GM19351 (cell line): ENCODE data around the gene CHSY3.

Experiments
- ATAC-seq: cut with Tn5 transposase; IDR thresholded peaks from one replicate; pipeline ENCODE4 v1.9.1; 2021; ENCODE audit warnings: mild to moderate bottlenecking, moderate library complexity; ENCODE audit not compliant: unreplicated experiment

CHSY3 gene

DNA sequence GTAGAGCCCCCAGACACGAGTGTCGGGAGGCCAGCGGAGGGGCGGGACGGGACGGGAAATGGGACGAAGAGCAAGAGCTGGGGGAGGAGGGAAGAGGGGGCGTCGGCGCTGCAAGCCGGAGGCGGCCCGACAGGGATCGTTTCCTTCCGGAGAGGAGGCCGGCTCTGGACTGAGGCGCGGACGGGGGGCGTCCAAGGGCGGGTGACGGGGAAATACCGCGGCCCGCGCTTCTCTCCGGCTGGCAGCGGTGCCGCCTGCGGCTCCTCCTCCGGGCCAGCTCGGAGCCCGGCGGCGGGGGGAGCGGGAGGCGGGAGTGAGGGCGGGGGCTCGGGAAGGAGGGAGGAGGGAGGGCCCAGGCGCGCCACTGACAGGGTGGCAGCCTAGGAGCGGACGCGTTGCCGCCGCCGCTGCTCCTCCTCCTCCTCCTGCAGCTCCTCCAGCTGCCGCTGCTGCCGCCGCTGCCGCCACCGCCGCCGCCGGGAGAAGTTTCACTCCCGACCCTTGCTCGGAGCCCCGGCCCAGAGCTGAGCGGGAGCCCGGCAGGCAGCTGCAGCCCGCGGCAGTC lies at the start of gene CHSY3:
TSS of gene CHSY3 (plus strand) at position 364 of the 565 bp plus-strand sequence.
- peak; percentile 54 for ATAC-seq

DNA sequence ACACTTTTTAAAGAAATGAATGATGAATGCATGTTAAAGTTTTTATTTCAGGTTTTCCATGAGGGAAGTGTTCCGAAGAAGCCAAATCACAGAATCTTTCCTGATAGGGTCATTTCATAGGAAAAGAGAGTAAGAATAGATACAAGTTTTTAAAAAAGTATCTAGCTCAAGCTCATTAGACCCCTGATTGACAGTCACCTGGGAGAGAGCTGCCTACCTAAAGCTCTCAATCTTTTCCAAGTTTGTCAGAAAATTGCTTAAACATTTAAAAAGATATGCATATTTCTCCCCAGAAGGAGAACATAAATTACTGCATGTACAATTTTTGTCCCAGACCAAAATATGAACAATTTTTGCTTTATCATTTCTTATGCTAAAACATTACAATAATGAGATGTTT lies 47.9 kb upstream of the CHSY3 start:
- ATAC-seq = no peak

DNA sequence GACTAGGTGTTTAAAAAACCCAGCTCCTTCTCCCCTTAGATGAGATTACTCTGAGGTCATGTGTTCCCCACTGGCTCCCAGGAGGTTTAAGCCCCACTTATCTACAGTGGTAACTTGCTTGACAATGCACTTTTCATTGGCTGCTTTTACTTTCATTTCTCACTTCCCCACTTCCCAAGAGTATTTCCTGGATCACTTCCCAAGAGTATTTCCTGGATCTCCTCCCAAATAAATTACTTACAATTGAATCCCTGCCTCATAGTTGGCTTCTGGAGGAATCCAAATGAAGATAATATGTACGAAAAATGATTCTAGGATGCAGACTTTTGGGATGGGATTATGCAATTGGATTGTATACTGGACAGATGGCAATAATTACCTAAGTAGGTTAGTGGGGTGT lies 47.1 kb upstream of the CHSY3 start:
- no peak for ATAC-seq

DNA sequence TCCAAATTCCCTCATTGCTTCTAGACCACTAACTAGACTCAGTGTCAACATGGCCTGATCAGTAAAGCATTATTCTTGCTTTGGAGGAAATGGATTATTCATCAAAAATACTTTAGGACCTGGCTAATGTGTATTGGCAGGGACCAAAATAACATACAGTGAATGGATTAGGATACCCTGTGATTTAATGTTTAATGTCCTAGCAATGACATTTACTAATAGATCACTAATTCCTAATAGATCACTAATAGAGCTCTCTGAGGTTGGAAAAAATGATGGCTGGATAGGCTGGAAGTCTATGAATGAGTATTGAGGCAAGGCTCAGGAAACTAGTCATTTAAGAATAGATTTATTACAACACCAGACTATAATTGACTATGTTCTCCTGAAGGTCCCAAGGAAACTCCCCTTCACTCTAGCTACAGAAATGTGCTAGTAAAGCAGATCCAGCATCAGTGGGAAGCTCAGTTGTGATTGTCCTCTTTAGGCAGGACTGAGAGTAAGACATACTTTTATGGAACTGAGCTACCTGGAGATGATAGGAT lies 46.1 kb upstream of the CHSY3 start:
- ATAC-seq = no peak

DNA sequence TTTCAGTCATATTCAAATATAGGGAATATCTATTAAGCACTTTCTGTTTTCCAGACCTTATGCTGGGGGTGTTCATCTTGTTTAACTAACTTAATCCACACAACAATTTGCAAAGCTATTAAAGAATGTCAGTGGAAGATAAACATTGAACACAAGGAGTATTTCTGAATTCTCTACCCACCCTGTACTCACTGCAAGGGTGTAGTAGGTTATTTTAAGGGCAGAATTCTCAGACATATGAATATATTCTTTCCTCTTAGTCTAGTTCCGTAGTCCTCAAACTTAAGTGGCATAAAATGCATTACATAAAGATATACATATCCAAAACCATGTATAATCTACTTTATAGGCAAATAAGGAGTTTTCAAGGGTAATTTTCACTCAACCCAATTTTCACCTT lies 19.9 kb upstream of the CHSY3 start:
- ATAC-seq = no peak

DNA sequence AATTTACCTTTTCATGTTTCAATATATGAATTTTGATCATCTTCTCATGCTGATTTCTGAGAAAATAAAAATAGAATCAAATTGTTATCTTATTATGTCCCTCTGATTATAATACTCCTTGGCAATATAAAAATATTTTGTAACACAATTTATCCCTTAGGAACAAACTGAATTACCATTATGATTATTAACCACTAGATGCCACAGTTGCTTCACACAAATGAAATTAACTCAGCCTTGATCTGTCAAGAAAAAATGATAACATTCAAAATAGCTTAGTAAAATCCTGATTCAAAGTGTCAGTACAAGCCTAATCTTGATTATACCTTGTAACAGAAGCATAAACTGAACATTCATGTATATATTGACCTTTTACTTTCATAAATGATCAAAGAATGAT lies 4.8 kb upstream of the CHSY3 start:
- ATAC-seq = no peak

DNA sequence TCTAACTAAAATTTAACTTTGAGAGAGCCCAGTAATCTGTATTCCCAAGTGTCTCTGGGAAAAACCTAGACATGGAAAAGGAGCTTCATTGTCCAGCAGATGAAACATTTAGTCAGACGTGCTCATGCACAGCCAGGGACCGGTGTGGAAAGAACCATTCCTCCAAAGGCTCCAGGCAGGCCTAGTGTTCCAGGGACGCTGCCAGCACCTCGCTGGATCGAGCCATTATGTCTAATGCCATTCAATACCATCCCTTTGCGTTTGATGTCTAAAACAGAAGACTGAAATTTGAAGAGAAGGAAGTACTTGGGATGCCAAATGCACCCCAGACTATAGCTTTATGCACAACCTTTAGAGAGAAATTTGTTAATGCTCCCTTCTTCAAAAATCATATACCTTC lies 1.4 kb upstream of the CHSY3 start:
- no peak for ATAC-seq

DNA sequence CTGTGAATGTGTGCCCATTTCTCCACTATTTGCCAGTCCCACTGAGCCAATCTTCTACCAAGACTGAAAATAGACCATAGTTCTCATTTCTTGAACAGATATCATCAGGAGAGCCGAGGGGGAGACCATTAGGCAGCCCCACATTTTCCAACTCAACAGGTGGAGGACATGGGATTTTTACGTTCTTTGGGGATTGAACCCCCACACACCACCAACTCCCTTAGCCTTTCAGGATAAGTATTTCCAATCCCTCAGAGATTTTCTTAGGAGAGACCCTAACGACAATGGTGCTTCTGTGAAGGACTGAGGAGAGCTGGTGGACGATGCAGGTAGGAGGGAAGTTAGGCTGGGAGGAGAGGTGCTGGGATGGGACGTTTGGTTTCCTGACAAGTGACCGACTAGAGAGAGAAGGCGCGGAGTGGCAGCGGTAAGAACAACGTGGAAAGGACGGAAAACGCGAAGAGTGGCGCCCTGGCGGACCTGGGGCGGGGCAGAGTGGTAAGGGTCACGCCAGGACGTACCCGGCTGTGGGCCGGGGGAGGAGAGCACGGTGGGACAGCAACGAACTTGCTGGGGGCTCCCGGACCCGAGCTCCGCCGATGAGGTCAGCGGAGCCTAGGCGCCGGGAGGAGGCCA lies 681 bp upstream of the CHSY3 start:
- ATAC-seq = peak; percentile 0

DNA sequence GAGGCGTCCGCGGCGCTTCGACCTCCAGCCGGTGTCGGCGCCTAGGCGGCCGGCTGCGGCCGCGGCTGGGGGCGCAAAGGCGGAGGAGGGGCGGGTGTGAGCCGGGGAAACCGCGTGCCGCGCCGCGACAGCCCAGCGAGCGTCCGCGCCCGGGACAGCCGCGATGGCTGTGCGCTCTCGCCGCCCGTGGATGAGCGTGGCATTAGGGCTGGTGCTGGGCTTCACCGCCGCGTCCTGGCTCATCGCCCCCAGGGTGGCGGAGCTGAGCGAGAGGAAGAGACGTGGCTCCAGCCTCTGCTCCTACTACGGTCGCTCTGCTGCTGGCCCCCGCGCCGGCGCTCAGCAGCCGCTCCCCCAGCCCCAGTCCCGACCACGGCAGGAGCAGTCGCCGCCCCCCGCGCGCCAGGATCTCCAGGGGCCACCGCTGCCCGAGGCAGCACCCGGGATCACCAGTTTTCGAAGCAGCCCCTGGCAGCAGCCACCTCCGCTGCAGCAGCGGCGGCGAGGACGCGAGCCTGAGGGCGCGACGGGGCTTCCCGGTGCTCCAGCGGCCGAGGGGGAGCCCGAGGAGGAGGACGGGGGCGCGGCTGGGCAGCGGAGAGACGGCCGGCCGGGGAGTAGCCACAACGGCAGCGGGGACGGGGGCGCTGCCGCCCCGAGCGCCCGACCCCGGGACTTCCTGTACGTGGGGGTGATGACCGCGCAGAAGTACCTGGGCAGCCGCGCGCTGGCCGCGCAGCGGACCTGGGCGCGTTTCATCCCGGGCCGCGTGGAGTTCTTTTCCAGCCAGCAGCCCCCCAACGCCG lies 605 bp downstream of the CHSY3 start:
- peak; percentile 39 for ATAC-seq

DNA sequence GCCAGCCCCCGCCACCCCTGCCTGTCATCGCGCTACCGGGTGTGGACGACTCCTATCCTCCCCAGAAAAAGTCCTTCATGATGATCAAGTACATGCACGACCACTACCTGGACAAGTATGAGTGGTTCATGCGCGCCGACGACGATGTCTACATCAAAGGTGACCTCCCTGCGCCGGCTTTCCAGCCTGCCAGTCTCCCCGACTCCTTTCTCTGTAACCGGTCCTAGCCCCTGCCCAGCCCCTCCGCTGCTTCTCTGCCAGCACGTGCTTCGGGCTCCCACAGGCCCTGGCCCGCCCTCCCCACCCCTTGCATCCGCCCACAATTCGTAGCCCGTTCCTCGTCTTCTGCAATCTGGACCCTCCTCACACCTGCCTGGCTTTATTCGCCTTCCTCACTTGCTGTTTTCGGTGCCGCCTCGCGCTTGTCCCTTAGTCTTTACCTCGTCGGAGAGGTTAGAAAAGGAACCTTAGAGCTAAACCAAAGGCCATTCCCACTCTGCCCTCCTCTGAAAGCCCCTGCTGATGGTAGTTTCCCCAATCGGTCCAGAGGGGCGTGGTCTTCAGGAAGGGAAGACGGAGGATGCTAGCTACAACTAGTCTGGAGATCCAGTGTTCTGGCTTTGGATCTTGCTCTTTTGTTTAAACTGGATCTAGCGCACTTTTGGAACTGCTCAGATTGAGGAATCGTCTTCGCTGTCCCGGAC lies 1.4 kb downstream of the CHSY3 start:
- no peak for ATAC-seq

DNA sequence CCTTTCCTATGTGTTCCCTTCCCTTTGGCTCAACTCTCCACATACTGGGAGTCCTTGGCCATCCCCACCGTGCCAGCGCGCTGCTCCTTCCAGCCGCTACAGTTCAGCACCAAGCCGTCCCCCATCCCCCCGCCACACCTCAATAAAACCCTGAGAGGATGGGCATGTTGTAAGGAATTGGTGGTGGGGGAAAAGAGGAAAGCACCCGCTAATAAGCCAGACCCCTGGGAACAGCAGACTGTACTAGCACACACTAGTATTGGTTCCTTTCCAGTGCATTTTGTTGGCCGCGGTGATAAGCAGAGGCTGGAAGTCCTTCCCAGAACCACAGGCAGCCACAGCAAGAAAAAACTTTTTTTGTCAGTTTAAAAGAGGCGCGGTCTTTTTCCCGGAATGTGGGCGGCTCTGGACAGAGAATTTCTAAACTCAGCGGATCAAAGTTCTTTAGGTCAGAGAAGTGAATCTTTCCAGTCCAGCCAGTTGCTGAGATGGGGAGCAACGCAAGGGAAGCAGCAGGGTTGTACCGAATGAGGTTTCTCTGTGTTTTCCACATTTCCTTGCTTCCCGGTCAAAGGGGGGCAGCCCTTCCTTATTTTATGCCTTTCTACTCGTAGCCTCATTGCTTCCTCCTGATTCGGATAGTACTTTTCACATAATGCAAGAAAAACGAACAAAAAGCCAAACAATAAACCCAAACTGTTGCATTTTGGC lies 2.1 kb downstream of the CHSY3 start:
- no peak for ATAC-seq

DNA sequence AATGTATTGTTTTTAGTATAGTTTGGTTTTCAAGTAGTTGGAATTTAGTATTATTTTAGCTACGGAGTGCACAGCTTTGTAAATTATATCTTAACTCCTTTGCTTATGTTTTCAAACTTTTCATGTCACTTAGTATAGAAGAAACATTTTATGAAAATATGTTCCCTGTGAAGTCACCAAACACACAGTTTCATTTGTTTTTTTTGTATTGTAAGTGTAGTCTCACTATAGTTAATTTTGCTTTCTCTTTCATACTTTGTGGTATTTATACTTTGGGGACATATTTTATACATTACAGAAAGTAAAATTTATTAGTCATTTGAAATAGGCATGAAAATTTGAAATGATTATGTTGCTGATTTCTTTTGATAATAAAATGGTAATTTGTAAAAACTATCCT lies 5.0 kb downstream of the CHSY3 start:
- ATAC-seq = peak; percentile 41

DNA sequence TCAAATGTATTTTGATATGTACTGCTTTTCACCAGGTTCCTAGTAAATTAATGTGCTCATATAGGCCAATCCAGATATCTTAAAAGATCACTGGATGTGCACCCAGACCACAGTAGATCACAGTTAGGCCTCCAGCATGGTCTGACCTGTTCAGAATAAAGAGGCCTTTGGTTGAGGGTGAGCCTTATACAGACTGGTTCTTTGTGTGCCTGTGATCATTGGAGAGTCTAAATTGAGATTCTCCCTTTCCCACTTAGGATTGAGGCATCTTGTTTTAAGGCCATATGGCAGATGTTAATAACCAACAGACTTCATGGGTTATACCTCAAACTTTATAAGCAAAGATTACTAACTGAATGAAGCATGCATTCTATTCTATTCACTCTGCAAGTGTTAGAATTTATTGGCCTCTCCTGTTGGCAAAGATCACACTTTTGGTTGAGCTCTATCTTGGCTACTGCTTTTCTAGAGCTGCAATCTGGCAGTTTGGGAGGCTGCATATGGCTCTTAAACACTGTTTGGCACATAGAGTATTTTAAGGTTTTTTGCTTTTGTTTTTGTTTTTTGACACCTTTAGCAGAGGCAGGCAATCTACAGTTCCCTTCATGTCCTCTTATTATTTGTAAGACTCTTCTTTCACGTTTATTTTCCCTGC lies 8.5 kb downstream of the CHSY3 start:
- ATAC-seq = no peak

DNA sequence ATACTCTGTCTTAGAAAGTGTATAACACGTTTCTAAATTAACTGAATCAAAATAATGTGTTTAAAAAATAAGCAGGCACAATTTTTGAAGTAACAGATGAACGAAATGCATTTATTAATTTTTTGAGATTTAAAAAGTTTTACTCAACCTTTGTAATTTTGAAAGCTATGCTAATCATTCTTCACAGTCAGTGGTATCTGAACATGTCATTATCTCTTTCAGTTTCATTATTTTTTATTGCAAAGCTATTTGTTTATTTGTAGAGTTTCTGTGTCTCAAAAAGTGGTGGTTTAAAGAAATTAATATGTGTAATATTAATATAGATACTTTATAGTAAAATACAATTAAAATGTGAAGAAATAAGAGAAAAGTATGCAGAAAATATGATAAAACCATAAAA lies 11.2 kb downstream of the CHSY3 start:
- no peak for ATAC-seq

DNA sequence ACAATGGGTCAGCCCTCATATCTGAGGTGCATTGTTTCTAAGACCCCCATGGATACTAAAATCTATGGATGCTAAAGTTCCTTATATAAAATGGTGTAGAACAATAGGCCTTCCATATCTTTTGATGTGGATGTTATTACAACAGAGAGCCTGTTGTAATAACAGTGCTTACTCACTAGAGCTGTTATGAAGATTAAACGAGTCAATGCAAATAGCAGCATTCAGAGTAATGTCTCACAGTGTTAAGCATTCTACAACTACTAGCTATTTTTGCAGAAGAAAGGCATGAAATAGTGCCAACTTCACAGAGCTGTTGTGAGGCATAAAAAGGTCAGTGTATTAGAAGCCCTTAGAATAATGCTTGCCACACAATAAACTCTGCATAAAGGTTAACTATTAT lies 13.0 kb downstream of the CHSY3 start:
- ATAC-seq = no peak

DNA sequence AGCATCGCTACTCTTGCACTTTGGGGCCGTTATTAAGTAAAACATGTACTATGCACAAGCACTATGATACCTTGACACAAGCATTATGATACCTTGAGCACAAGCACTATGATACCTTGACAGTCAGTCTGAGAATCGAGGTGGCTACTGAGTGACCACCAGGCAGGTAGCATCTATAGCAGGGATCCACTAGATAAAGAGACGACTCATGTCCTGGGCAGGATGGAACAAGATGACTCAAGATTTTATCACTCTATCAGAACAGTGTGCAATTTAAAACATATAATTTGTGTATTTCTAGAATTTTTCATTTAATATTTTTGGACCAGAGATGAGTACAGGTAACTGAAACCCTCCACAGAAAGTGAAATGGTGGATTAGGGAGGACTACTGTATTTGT lies 16.9 kb downstream of the CHSY3 start:
- ATAC-seq = no peak

DNA sequence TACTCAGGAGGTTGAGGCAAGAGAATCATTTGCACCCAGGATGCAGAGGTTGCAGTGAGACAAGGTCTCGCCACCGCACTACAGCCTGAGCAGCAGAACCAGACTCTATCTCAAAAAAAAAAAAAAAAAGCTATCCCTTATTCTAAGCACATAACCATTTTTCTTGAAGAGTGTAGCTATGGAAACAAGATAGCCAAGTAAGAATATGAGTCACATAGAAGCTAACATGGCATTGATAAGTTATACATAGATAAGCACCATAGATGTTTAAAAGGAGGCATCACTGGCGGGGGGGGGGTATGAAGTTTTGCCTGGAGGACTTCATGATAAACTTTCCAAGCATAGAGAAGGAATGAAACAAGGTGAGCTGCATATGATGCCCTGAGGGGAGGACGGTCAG lies 26.0 kb downstream of the CHSY3 start:
- no peak for ATAC-seq

DNA sequence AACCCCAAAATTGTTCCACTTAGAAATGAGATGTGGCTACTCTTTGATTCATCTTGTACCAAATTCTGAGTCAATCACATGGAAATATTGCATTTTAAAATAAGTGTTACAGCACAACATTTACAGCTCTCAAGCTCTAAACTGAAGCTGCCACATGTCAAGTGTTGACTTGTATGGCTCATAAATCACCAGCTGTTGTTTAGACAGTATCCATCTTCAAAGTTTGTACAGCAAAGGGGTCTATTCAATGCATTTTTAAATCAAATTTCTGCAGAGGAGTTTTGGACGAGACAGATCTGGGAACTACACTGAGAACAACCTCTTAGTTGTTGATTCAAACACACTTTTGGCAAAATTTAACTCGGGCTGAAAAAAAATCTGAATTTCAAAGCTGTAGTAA lies 31.4 kb downstream of the CHSY3 start:
- ATAC-seq = no peak

DNA sequence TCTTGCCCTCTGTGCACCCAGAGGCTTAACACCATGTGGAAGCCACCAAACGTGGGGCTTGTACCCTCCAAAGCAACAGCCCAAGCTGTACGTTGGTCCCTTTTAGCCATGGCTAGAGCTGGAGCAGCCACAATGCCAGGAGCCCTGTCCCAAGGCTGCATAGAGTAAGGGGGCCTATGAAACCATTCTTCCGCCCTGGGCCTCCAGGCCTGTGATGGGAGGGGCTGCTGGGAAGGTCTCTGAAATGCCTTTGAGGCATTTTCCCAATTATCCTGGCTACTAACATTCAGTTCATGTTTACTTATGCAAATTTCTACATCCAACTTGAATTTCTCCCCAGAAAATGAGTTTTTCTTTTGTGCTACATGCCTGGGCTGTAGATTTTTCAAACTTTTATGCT lies 33.8 kb downstream of the CHSY3 start:
- no peak for ATAC-seq

DNA sequence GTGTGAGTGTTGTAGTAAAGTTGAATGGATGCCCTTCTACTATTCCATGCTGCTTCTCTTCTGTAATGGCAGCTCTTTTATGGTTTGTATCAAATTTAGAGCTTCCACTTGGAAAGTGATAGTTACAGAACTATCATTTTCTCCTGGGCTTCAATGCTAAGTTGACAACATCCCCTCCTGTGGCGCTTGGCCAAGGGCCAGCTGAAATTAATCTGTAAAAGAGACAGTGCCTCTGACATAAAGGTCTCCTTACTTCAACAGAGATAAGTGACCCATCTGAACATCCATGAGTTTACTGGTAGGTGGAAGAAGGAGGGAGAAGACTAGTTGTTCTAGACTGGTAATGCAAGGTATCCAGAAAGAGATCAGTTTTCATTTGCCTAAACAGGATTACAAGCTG lies 39.7 kb downstream of the CHSY3 start:
- no peak for ATAC-seq
